Measurements from ENCODE around the gene LUZP1. TPM values are rescaled to one million over a fixed set of nuclear protein-coding genes. Genes with fewer than 3 reads are reported as not detected.

Gene LUZP1
- total RNA-seq (10 to 100 TPM in 2 of 6 donors, 1 to 10 TPM in 4; 5.2 to 15.2 (median 7.0) TPM), polyA plus RNA-seq (1 to 10 TPM; 1.7 to 2.7 TPM)

- TF ChIP-seq CTCF (IDR thresholded peaks at IDR 0.05): no peak
- intact Hi-C loops (cut with DNase I): no loop called here
- H3K27me3 ChIP-seq: no peaks in the 10 kb centered on the region
- H3K4me1 ChIP-seq: peaks cover 0 to 8% (median 0%) of the 10 kb centered on the region in 3 donors
- H3K36me3 ChIP-seq: no peaks in the 10 kb centered on the region
- no peak for FAIRE-seq
- peak; percentile 70 to 99 (median 90) for DNase-seq
- peak; percentile 91 to 98 (median 96) for ATAC-seq
- 9 to 10% methylated on average over 55 to 56 of the region's 56 CpGs for WGBS, 2 donors
- H3K27ac ChIP-seq: peak within 1 kb of the TSS; percentile 70 to 83 (median 78)
- H3K9me3 ChIP-seq: no peaks in the 10 kb centered on the region
- peak within 1 kb of the TSS; percentile 71 to 86 (median 75) for H3K4me3 ChIP-seq
These were observed at the start of gene LUZP1 for GRCh38 chr1:23168445-23169194. LUZP1 (minus strand) TSS chr1:23168856.

GRCh38 chr1:23217421-23218115, 48.9 kb upstream of the LUZP1 start, which contains the start of gene HTR1D:
HTR1D (minus strand) TSS chr1:23217502; CDS start chr1:23194219, 23,283 bp downstream.
- Histone ChIP-seq H3K4me3 (peak within 1 kb of the TSS; percentile 14 to 58 (median 26)), H3K27me3 (peaks cover 0 to 8% (median 0%) of the 10 kb centered on the region in 4 donors), H3K27ac (no peak within 1 kb of the TSS), H3K9me3 (no peaks in the 10 kb centered on the region), H3K36me3 (no peaks in the 10 kb centered on the region), H3K4me1 (peaks cover 0 to 4% (median 0%) of the 10 kb centered on the region in 3 donors)
- ATAC-seq (peak; percentile 25 to 74 (median 64)), DNase-seq (peak in 4 of 6 donors; percentile 22 to 75 (median 54)), FAIRE-seq (no peak)
- intact Hi-C loops (cut with DNase I): no loop called here
- WGBS, 2 donors: 3 to 4% methylated on average over 42 to 45 of the region's 45 CpGs
- no peak for TF ChIP-seq CTCF (IDR thresholded peaks at IDR 0.05)

- H3K27me3 ChIP-seq: peaks cover 0 to 8% (median 0%) of the 10 kb centered on the region in 4 donors
- no peak overlapping the region for H3K27ac ChIP-seq
- TF ChIP-seq CTCF (IDR thresholded peaks at IDR 0.05): peak; percentile 48 to 64 (median 60)
- no peaks in the 10 kb centered on the region for H3K36me3 ChIP-seq
- DNase-seq: peak in 4 of 6 donors; percentile 19 to 80 (median 48)
- intact Hi-C loops (cut with DNase I): no loop called here
- peak overlapping the region; percentile 14 to 58 (median 26) for H3K4me3 ChIP-seq
- no peak for FAIRE-seq
- 1% methylated on average over 49 to 78 of the region's 78 CpGs for WGBS, 2 donors
- peak; percentile 62 to 79 (median 75) for ATAC-seq
- no peaks in the 10 kb centered on the region for H3K9me3 ChIP-seq
- peaks cover 0 to 4% (median 0%) of the 10 kb centered on the region in 3 donors for H3K4me1 ChIP-seq
These were observed 48.2 kb upstream of the LUZP1 start for GRCh38 chr1:23216771-23217420.

- H3K36me3 ChIP-seq: no peaks in the 10 kb centered on the region
- no peak overlapping the region for H3K27ac ChIP-seq
- intact Hi-C loops (cut with DNase I): no loop called here
- DNase-seq (no peak), FAIRE-seq (no peak), ATAC-seq (no peak)
- H3K27me3 ChIP-seq: peaks cover 0 to 8% (median 0%) of the 10 kb centered on the region in 4 donors
- H3K4me1 ChIP-seq: peaks cover 0 to 4% (median 0%) of the 10 kb centered on the region in 3 donors
- H3K4me3 ChIP-seq: no peak overlapping the region
- H3K9me3 ChIP-seq: no peaks in the 10 kb centered on the region
- no peak for TF ChIP-seq CTCF (IDR thresholded peaks at IDR 0.05)
- 57 to 69% methylated on average over 3 of the region's 3 CpGs for WGBS, 2 donors
These were observed 47.2 kb upstream of the LUZP1 start for GRCh38 chr1:23215751-23216449.
